ENCODE results near the gene CLTRN.

DNA sequence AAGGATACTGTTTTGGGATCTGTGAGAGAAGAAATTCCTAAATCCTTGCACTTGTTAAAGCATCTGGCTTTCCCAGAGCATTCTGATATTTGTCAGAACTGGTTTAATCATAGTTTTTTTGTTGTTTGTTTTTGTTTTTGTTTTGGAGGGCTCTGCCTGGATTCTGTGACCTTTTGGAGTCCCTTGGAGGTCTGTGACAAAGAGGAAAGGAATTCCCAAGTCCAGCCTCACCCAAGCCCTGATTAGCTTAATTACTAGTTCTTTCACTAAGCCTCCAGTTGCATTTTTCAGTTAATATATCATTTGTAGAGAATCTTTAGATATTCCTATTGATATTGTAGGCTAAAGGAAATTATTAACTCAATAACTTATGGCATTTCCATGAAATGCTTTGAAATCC, 64.6 kb downstream of the CLTRN start:
- TF ChIP-seq, protein P1, sequence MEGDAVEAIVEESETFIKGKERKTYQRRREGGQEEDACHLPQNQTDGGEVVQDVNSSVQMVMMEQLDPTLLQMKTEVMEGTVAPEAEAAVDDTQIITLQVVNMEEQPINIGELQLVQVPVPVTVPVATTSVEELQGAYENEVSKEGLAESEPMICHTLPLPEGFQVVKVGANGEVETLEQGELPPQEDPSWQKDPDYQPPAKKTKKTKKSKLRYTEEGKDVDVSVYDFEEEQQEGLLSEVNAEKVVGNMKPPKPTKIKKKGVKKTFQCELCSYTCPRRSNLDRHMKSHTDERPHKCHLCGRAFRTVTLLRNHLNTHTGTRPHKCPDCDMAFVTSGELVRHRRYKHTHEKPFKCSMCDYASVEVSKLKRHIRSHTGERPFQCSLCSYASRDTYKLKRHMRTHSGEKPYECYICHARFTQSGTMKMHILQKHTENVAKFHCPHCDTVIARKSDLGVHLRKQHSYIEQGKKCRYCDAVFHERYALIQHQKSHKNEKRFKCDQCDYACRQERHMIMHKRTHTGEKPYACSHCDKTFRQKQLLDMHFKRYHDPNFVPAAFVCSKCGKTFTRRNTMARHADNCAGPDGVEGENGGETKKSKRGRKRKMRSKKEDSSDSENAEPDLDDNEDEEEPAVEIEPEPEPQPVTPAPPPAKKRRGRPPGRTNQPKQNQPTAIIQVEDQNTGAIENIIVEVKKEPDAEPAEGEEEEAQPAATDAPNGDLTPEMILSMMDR (conservative IDR thresholded peaks at IDR 0.05) = no peak
- TF ChIP-seq ZFX (IDR thresholded peaks at IDR 0.05) = no peak

All from C4-2B (cell line).